ENCODE data around the gene ITPRID2. TPM values are rescaled to one million over a fixed set of nuclear protein-coding genes. Genes with fewer than 3 reads are reported as not detected.

Gene ITPRID2
- total and polyA plus RNA-seq, 2 of the 4 experiments (the other 2 are of a cell fraction), result 74.1 to 187 TPM

DNA sequence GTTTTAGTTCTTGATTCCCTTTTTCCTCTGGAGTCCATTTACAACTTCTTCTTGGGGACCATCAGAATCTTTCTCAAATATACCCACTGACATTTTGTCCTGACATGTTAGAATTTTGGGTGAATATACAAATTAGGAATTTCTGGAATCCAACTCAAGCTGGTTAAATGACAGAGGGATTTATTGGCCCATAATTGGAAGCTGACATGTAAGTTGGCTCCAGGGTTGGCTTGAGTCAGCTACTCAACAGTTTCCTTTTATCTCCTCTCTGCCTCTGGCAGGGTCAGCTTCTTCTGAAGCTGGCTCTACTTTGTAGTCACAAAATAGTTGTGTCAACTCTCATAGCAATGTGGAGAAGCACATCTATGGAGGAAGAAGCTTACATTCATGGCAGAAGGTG, 57.5 kb downstream of the ITPRID2 start:
- Histone ChIP-seq H2AK5ac (ENCODE audit: low read depth, low read length) (peak overlapping the region; percentile 31), H2BK15ac (ENCODE audit: low read depth, low read length) (peak overlapping the region; percentile 73; the same call in 1 of the 3 replicates), H3K23ac (ENCODE audit: low read depth, low read length) (no peak overlapping the region), H3K4me1 (ENCODE audit: control insufficient read depth, insufficient read depth, low read length) (peaks cover 5% of the 10 kb centered on the region; the same call in 1 of the 2 replicates), H3K9me3 (ENCODE audit: control insufficient read depth, insufficient read depth, low read length) (no peaks in the 10 kb centered on the region), H3K4me3 (ENCODE audit: insufficient read depth, low read depth, low read length) (no peak overlapping the region), H2AFZ (replicated peaks; ENCODE audit: low read length, poor library complexity) (peak overlapping the region; percentile 34), H3K27ac (ENCODE audit: insufficient read depth, low read length) (no peak overlapping the region), H4K5ac (ENCODE audit: low read depth, low read length) (no peak overlapping the region), H2BK5ac (ENCODE audit: low read depth, low read length, poor library complexity, severe bottlenecking) (no peak overlapping the region), H4K20me1 (ENCODE audit: insufficient read depth, low read length) (no peaks in the 10 kb centered on the region), H3K4ac (ENCODE audit: low read depth, low read length) (peak overlapping the region; percentile 24; the same call in 1 of the 2 replicates), H4K8ac (ENCODE audit: low read depth in 2 of 2, low read length in 2 of 2) (peak overlapping the region in 1 of 2 experiments; percentile 26; a peak in 1 of 4 replicates), H3K14ac (replicated peaks; ENCODE audit: low read depth, low read length) (peak overlapping the region; percentile 64), H3K79me1 (ENCODE audit: low read depth in 1 of 2, low read length in 2 of 2) (no peaks in the 10 kb centered on the region), H3K4me2 (ENCODE audit: low read depth, low read length) (no peak overlapping the region), H2BK120ac (ENCODE audit: low read depth, low read length) (peak overlapping the region; percentile 16; the same call in 1 of the 2 replicates), H3K27me3 (ENCODE audit: control insufficient read depth, insufficient read depth, low read length) (no peaks in the 10 kb centered on the region), H2AK9ac (replicated peaks; ENCODE audit: low read depth, low read length, poor library complexity) (no peak overlapping the region), H3K9ac (ENCODE audit: low read depth, low read length) (no peak overlapping the region), H3K18ac (ENCODE audit: low read depth, low read length) (no peak overlapping the region), H3K9me1 (ENCODE audit: insufficient read depth, low read length) (peaks cover 3% of the 10 kb centered on the region; the same call in 1 of the 2 replicates), H3K56ac (ENCODE audit: extremely low read depth, insufficient read depth, low read length) (no peak overlapping the region), H2BK20ac (ENCODE audit: low read depth, low read length) (0 out of 2 replicates have a peak overlapping the region, but pooled peaks have one; percentile 38), H4K91ac (ENCODE audit: insufficient read depth, low read depth, low read length) (no peak overlapping the region), H3K36me3 (ENCODE audit: control insufficient read depth, insufficient read depth, low read length) (no peaks in the 10 kb centered on the region)
- DNase-seq (peak; percentile 37), ATAC-seq (ENCODE audit: low read depth) (0 out of 2 replicates have a peak, but pooled peaks have one; percentile 32)
- ChIA-PET CTCF (interaction anchor here (0.7 kb wide), 1 partner anchor 11 kb away, joined by 3 read pairs; no protein-coding TSS in a partner anchor), POLR2A (ENCODE audit: unreplicated experiment) (no interaction called here)
- no TSS peak for BruUV-seq (replicated peaks)
- in situ Hi-C loops (cut with MboI; ENCODE audit: low sequenced_read_pairs) (no loop called here), intact Hi-C loops (cut with micrococcal nuclease) (no loop called here), dilution Hi-C loops (cut with HindIII; ENCODE audit: low sequenced_read_pairs, unreplicated experiment) (no loop called here)
- no peak for TF ChIP-seq POLR2A (IDR thresholded peaks at IDR 0.05; ENCODE audit: low read depth, low read length)
- TF ChIP-seq, protein P1, sequence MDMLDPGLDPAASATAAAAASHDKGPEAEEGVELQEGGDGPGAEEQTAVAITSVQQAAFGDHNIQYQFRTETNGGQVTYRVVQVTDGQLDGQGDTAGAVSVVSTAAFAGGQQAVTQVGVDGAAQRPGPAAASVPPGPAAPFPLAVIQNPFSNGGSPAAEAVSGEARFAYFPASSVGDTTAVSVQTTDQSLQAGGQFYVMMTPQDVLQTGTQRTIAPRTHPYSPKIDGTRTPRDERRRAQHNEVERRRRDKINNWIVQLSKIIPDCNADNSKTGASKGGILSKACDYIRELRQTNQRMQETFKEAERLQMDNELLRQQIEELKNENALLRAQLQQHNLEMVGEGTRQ (IDR thresholded peaks at IDR 0.05; ENCODE audit: low read depth, low read length), result no peak

All from IMR-90 (cell line).